IPS DF 4.7 (cell line): ENCODE measurements around the gene BNIP5.

Experiments used
- DNase-seq: peaks from one replicate; pipeline ENCODE4 v3.0.0-alpha.2; 2013; ENCODE audit warnings: low spot score; ENCODE audit errors: extremely low read depth

The BNIP5 gene

DNA sequence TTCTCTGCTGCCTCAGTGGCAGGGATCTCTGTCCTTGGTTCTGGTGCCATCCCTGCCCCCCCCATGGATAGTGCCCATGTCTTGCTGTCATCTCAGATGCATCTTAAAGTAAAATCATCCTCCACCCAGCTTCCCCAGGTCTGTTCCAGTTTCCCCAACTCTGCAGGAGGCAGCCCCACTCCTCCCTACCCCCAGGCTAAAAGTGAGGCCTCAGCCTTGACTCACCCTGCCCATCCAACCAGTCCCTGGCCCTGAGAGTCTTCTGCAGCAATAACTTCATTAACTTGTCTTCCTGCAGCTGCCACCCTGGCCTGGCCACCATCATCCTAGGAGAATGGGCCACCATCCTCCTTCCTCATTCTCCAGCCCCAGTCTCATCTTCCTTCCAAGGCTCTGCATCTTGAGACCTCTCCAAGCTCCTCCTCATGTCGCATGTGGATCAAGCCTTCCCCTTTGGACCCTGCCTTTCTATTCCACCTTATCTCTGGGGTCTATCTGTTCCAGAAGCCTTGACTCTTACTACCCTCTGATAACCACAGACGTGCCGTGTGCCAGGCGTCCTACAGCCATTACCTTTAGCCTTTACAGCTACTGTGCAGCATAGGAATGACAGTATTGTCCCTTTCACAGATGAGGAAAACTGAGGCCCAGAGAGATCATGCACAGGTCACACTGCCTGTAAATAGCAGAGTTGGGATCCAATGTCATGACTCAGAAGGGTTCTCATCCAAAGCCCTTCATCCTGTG lies 68.8 kb downstream of the BNIP5 start:
- no peak for DNase-seq

DNA sequence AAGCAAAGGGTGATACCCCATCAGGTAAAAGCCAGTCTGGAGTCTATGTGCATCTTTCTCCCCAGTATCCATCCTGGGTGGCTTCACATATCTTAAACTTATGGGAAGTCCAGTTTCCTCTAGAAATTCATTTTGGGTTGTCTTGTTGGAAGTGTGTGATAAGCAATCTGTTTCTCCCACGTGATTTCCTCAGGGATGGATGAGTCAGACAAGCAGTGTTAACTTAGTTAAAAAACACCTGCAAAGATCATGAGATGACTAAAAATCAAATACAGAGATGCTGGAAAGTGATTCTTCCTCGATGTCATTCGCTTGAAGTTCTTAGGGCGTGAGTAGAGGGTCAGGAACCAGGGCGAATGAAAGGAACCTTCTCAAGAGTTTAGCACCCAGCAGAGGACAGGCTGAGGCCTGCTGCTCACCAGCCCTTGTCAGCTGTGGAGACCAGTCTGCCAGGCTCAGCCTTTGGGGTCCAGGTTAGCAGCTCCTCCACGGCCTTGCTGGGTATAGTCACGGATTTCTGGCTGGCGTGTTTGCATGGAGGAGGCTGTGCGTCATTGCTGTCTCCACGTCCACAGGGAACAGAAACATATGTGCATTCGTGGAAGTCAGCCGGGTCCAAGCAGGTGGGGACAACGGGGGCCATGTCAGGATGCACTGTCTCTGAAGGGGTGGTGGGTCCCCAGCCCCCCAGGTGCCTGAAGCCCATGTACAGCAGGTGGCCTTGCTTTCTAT lies 69.6 kb downstream of the BNIP5 start:
- DNase-seq = no peak
